Naive B cell (primary cell): ENCODE data around the gene FBRSL1. TPM values are rescaled to one million over a fixed set of nuclear protein-coding genes. Genes with fewer than 3 reads are reported as not detected.

Source experiments
- ATAC-seq, 2 donors: fragments of 150-1000 bp; cut with Tn5 transposase; 2 replicates each; pipeline ENCODE4 v1.10.0; 2021; ENCODE audit warnings: low read depth in 2 of 2, mild to moderate bottlenecking in 2 of 2, moderate library complexity in 2 of 2
- DNase-seq: peaks from one replicate; pipeline ENCODE4 v3.0.0; 2022
- H3K27ac Mint-ChIP-seq, 6 donors: one replicate each; pipeline ENCODE4 v1.8.0; 2020 to 2022; ENCODE audit warnings: mild to moderate bottlenecking in 6 of 6, mixed read lengths in 6 of 6, moderate library complexity in 5 of 6, inconsistent platforms in 2 of 6
- H3K27me3 Mint-ChIP-seq, 3 donors: one replicate each; pipeline ENCODE4 v1.8.0; 2021 to 2022; ENCODE audit warnings: mixed read lengths in 3 of 3, mild to moderate bottlenecking in 1 of 3
- H3K36me3 Mint-ChIP-seq, 2 donors: one replicate each; pipeline ENCODE4 v1.8.0; 2020 to 2022; ENCODE audit warnings: mixed read lengths in 2 of 2, inconsistent platforms in 1 of 2, mild to moderate bottlenecking in 1 of 2
- H3K4me1 Mint-ChIP-seq, 3 donors: one replicate each; pipeline ENCODE4 v1.8.0; 2020 to 2022; ENCODE audit warnings: mixed read lengths in 3 of 3, inconsistent platforms in 1 of 3, mild to moderate bottlenecking in 1 of 3, moderate library complexity in 1 of 3
- H3K4me3 Mint-ChIP-seq, 8 donors: one replicate each; pipeline ENCODE4 v1.8.0; 2020 to 2022; ENCODE audit warnings: mild to moderate bottlenecking in 8 of 8, mixed read lengths in 8 of 8, moderate library complexity in 8 of 8, inconsistent platforms in 2 of 8
- H3K9me3 Mint-ChIP-seq, 7 donors: one replicate each; pipeline ENCODE4 v1.8.0; 2020 to 2022; ENCODE audit warnings: mixed read lengths in 7 of 7, mild to moderate bottlenecking in 5 of 7, inconsistent platforms in 2 of 7, moderate library complexity in 1 of 7
- polyA plus RNA-seq, 6 donors: library from polyadenylated mRNA; unstranded; fragments of 300-500 nt; fragmentation: Illumina TruSeq; gene quantifications; one replicate each; pipeline ENCODE4 v1.2.3, GENCODE V29; 2021; ENCODE audit warnings: low read depth in 6 of 6

Gene FBRSL1
- polyA plus RNA-seq, 6 donors from 2014 or later, result 0.60 to 5.8 (median 2.9) TPM

DNA sequence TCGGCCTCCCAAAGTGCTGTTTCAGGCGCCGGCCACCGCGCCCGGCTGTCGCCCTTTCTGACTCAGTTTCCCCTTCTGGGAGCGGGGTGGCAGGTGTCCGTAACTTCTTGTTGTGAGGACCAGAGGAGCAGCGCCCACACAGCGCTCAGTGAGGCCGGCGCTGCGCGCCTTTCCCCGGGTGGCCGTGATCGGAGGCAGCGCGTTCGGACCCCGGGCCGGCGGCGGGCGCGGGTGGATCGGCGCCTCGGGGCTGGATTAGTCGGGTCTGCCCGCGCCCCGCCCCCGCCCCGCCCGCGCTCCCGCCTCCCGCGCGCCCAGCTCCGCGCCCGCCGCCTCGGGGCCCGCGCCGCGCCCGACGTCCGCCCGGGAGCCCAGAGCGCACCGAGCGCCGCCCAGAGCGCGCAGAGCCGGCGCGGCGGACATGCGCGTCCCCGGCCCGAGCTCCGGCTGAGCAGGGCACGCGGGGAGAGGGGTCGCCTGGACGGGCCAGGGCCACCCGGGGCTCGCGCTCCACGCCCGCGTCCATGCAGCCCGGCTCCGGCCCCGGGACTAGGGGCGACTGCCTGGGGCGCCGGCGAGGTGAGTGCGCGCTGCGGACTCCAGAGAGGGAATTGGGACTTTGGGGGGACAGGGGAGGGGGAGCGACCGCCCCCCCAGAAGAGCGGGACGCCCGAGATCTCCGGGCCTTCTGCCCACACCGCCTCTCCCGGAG lies 69.9 kb downstream of the FBRSL1 start:
- H3K4me1 Mint-ChIP-seq, result peaks cover 28 to 50% (median 33%) of the 10 kb centered on the region in 3 donors
- H3K27me3 Mint-ChIP-seq, result no peaks in the 10 kb centered on the region
- H3K36me3 Mint-ChIP-seq, result peaks cover 0 to 5% of the 10 kb centered on the region in 2 donors
- DNase-seq (peak; percentile 38), ATAC-seq (peak; percentile 26 to 32)
- H3K27ac Mint-ChIP-seq, result peak overlapping the region in 3 of 6 donors; percentile 86 to 98 (median 90)
- H3K9me3 Mint-ChIP-seq, result peaks cover 0 to 2% (median 0%) of the 10 kb centered on the region in 7 donors
- peak overlapping the region; percentile 78 to 93 (median 88) for H3K4me3 Mint-ChIP-seq

DNA sequence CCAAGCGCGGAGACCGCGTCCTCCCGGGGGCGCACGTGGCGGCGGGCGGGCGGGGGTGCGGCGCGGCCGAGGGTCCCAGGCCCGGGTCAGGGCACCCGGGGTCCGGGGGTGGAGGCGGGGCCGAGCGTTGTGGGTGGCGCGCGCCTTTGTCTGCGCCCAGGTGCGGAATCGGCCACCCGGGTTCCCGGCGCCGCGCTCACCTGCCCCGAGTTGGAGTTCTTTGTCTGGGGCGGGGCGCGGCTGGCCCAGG lies 70.3 kb downstream of the FBRSL1 start:
- ATAC-seq, result peak; percentile 16
- Mint-ChIP-seq H3K4me3 (peak overlapping the region in 4 of 8 donors; percentile 49 to 86 (median 78)), H3K9me3 (peaks cover 0 to 2% (median 0%) of the 10 kb centered on the region in 7 donors), H3K4me1 (peaks cover 31 to 50% (median 33%) of the 10 kb centered on the region in 3 donors), H3K27ac (peak overlapping the region in 1 of 6 donors; percentile 39), H3K36me3 (peaks cover 0 to 9% of the 10 kb centered on the region in 2 donors), H3K27me3 (no peaks in the 10 kb centered on the region)
- DNase-seq, result peak; percentile 35

DNA sequence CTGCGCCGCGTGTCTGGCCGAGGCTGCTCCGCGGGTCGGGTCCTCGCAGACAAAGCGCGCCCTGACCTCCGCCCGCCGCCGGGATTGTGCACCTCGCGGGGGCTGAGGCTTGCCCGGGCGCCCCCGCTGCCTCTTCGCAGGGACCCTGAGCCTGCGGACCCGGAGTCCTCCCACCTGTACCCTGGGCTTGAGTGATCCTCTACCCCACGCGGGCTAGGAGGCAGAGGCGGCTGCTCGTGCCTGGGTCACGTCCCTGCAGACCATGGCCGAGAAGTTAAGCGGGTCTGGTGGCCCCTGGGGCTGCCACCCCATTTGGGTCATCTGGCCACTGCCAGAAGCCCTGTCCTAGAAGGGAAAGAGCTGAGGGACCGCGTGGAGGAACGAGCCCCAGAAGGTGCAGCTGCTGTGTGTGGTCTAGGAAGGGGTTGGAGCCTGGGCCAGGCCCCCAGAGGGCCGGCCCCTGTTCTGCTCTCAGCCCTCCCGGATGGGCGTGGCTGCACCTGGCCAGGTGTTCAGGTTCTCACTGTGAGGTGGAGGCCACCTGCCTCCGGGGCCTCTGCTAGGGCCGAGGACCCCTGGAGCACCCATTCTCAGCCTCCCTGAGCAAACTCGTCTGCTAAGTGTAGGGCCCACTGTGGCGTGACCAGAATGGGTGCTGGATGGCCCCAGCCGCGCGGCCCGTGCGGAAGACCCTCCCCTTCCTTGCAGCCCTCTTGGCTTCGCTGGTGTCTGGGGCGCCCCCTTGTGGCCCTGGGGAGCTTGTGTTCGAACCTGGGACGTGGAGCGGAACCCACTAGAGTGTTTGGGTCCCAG lies 70.9 kb downstream of the FBRSL1 start:
- no peaks in the 10 kb centered on the region for H3K27me3 Mint-ChIP-seq
- H3K36me3 Mint-ChIP-seq, result peaks cover 0 to 9% of the 10 kb centered on the region in 2 donors
- no peaks in the 10 kb centered on the region for H3K9me3 Mint-ChIP-seq
- ATAC-seq (peak; percentile 57 to 66), DNase-seq (peak; percentile 81)
- peak overlapping the region in 5 of 6 donors; percentile 39 to 88 (median 78) for H3K27ac Mint-ChIP-seq
- H3K4me1 Mint-ChIP-seq, result peaks cover 28 to 46% (median 33%) of the 10 kb centered on the region in 3 donors
- peak overlapping the region; percentile 71 to 92 (median 78) for H3K4me3 Mint-ChIP-seq

Other genes with a start within 250 kb of the FBRSL1 start
- 1 to 10 TPM in 1 of 6 donors, under 1 TPM in 2, not detected in 3; 0.43 to 3.0 (median 0.74) TPM for gene GALNT9, start 160.6 kb upstream of the FBRSL1 start, polyA plus RNA-seq
- not detected for gene LRCOL1, start 120.4 kb downstream of the FBRSL1 start, polyA plus RNA-seq
- not detected for gene P2RX2, start 128.6 kb downstream of the FBRSL1 start, polyA plus RNA-seq
- 1 to 10 TPM in 5 of 6 donors, not detected in 1; 1.7 to 8.2 (median 2.6) TPM for gene POLE, start 197.2 kb downstream of the FBRSL1 start, polyA plus RNA-seq
- 10 to 100 TPM in 1 of 6 donors, 1 to 10 TPM in 5; 6.2 to 10.4 (median 7.9) TPM for gene PXMP2, start 197.4 kb downstream of the FBRSL1 start, polyA plus RNA-seq
- gene PGAM5, start 220.7 kb downstream of the FBRSL1 start, polyA plus RNA-seq, result 10 to 100 TPM; 13.0 to 34.0 (median 23.8) TPM